Posterior vena cava (tissue), 2 donors: ENCODE results near the gene ALDH4A1. TPM values are rescaled to one million over a fixed set of nuclear protein-coding genes. Genes with fewer than 3 reads are reported as not detected.
"Not testable (repeated sequence)": the region's sequence is repeated elsewhere in the genome, so short reads cannot be mapped to it uniquely, and the experiment has no call there.

ENCODE experiments used
- DNase-seq: peaks from one replicate; pipeline ENCODE4 v3.0.0-alpha.2; 2020; ENCODE audit warnings: low spot score
- intact Hi-C, 2 donors: fragments of 100-400 bp; cut with DNase I; formaldehyde crosslinking; loops; one replicate each; pipeline versions ENCODE4 v1.14.1 to v1.14.2; 2022 to 2023
- total RNA-seq, 2 donors: library from RNA; stranded (reverse); fragmentation: NEBNext Ultra II Directional; extraction: Animal tissue kit (Norgen Biotek cat#: 25700); gene quantifications; one replicate each; pipeline ENCODE4 v1.2.1, GENCODE V29; 2021
- donor health status: DM: yes; HTN: yes; CAD: no.
- donor health status: DM: yes; HTN: yes; CAD: no.

The ALDH4A1 gene
- total RNA-seq, 2 donors from 2014 or later: 8.5 to 17.0 TPM

DNA sequence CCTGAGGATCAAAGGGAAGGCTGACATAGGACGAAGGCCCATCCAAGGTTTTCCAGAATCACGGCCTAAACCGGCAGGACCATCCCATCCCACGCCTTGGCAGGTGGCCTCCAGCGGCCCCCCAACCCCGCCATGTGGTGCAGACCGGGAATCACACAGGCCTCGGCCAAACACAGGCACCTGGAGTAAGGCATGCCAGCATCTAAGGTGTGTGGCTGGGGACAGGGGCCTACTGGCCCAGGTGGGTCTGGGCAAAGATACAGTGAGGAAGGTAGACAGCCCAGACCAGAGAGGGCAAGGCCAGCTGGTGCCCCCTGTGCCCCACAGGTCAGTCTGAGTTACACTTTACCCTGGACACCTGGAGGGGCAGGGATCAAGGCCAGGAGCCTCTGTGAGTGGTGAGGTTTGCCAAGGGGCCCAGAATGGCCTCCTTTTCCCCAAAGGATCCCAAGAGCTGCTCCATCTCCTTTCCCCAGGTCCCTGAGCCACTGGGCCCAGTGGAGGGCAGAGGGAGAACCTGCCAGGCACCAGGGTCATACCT is 30.2 kb downstream of the ALDH4A1 start:
- no peak for DNase-seq
- intact Hi-C loops: loop anchor here (5.0 kb wide), 1 partner anchor 275 kb away; no protein-coding TSS in a partner anchor

GRCh38 chr1:18871401-18872070 is 30.8 kb downstream of the ALDH4A1 start:
- intact Hi-C loops: loop anchor here (5.0 kb wide), 1 partner anchor 274 kb away; no protein-coding TSS in a partner anchor
- no peak for DNase-seq

DNA sequence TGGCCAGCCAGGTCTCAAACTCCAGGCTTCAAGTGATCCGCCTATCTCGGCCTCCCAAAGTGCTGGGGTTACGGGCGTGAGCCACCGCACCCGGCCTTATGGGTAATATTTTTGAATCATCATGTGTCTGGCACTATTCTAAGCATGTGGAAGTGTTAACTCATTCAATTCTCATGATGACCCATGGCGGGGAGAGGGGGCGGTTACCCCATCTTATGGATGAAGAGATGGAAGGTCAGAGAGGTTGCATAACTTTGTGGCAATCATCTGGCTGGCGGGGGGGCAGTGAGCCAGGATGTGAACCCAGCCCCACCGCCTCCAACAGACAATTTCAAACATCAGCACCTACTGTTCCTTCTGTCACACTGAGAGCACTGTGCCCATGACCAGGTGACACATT is 31.4 kb downstream of the ALDH4A1 start:
- intact Hi-C loops: loop anchor here (5.0 kb wide), 1 partner anchor 274 kb away; no protein-coding TSS in a partner anchor
- DNase-seq: no peak

GRCh38 chr1:18870595-18870865 is 31.8 kb downstream of the ALDH4A1 start:
- not testable (repeated sequence) for DNase-seq
- intact Hi-C loops: loop anchor here (5.0 kb wide), 1 partner anchor 273 kb away; no protein-coding TSS in a partner anchor

DNA sequence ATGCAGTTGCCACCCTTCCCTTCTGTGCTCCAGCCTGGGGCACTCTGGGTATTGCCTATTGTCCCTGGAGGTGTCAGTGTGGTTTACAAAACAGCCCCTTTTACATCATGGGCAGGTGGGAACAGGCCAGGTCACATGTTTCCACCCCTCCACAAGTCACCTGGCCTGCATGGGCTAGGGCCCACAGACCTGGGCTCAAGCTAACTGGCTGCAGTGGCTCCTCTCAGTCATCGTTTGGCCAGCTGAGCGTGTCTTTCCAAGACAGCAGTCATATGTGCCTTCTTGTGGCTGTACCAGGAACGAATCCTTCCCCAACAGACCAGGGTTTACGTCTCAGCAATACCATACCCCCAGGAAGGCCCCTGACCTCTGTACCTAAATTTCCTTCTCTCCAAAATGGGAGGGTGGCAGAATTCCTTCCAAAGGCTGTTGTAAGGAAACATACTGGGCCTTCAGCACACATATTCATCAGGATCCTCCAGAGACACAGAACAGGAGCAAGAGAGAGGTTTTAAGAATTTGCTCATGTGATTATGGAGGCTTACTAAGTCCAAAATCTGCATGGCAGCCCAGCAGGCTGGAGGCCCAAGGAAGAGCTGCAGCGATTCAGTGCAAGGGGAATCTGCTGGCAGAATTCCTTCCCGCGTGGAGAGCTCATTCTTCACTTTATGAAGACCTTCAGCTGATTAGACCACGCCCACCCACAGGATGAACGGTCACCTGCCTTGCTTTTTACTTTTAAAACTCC is 32.3 kb downstream of the ALDH4A1 start:
- DNase-seq: no peak
- intact Hi-C loops: loop anchor here (5.0 kb wide), 1 partner anchor 273 kb away; no protein-coding TSS in a partner anchor

GRCh38 chr1:18868801-18869424 is 33.4 kb downstream of the ALDH4A1 start:
- no peak for DNase-seq
- intact Hi-C loops: no loop called here

DNA sequence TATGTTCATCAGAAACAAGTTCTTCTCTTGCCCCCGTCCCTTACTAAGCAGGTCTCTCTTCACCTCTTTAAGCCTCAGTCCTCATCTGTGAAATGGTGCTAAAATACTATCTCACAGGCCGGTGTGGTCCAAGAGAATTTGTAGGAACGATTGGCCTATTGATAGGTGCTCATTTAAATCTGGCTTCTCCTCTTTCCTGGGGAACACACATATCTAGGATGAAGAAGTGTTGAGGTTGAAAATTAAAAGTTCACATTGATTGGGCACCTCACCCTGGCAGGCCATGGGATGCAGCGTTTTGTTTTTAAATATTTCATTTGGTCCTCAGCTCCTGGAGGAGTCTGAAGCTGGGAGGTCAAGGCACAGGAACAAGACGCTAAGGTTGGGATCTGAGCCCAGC is 34.0 kb downstream of the ALDH4A1 start:
- intact Hi-C loops: no loop called here
- no peak for DNase-seq

DNA sequence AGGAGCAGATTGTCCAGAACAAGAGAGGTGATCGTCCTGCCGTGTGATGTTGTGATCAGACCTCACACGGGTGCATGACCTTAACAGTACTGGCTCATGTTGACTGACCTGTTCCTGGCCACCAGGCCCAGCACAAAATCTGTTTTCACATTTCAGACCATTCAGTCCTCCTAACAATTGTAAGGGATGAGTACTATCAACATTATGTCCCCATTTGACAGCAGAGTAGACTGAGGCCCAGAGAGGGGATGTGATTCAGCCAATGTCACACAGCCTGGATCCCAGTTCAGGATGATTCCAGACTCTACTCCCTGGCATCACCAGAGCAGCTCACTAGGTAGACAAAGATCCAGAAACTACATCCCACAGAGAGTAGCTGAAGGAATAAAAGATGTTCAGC is 35.5 kb downstream of the ALDH4A1 start:
- intact Hi-C loops: no loop called here
- no peak for DNase-seq

GRCh38 chr1:18866314-18866713 is 36.0 kb downstream of the ALDH4A1 start:
- intact Hi-C loops: no loop called here
- no peak for DNase-seq

DNA sequence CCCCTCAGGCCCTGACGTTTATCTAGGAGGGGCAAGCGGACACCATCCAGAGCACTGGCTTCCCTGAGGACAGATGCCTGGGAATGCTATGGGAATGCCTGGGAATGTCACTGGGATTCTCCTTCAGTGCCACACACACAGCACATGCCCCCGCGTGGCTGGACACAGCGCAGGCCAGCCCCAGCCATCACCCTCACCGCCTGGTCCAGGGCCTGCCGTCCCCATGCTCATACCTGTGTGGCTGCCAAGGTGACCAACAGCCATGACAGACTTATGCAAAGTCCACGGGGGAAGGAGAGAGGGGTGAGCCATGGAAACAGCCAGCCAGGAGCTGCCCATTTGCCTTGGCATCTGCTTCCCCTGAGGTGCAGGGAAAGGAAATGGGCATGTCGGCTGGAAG is 37.2 kb downstream of the ALDH4A1 start:
- no peak for DNase-seq
- intact Hi-C loops: no loop called here

DNA sequence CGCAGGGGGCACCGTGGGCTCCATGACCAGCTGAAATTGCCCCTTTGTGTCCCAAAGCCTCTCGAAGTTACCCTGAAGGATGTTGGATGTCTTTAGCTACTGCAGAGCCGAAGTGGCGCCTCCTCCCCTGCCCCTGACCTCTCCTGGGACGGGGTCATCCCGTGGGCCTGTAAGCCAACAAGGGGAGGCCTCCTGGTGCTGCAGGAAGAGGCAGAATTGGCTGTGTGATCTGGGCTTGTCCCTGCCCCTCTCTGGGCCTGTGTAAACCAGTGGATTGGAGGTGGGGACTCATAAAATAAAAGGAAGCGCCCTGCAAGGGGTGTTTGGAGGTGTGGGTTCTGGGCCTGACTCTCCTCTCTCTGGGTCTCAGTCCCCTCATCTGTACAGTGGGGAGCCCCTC is 40.8 kb downstream of the ALDH4A1 start:
- DNase-seq: no peak
- intact Hi-C loops: no loop called here

DNA sequence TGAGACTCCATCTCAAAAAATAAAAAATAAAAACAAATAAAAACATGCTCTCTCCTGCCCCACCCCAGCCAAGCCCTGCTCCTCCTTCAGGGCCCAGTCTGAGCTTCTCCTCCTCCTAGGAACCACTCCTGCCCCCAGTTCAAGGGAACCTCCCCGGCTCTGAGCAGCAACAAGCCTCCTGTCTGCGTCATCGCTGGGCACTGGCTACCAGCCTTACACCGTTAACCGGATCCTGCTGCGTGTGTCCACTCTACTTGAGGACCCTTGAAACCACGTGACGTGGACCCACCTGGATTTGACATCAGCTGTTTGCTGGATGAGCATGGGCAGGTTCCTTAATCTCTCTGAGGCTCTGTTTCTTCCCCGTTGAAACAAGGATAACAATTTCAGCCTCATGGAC is 41.3 kb downstream of the ALDH4A1 start:
- no peak for DNase-seq
- intact Hi-C loops: no loop called here

GRCh38 chr1:18859560-18859959 is 42.8 kb downstream of the ALDH4A1 start, which contains the start of gene TAS1R2:
Gene TAS1R2, minus strand, starts transcription at chr1:18859660. Its CDS starts 0 bp downstream, at chr1:18859660.
- no peak for DNase-seq
- intact Hi-C loops: loop anchor here in 1 of 2 donors (5.0 kb wide), 1 partner anchor 1208 kb away; no protein-coding TSS in a partner anchor

GRCh38 chr1:18858070-18858688 is 44.2 kb downstream of the ALDH4A1 start:
- no peak for DNase-seq
- intact Hi-C loops: loop anchor here in 1 of 2 donors (5.0 kb wide), 1 partner anchor 1209 kb away; no protein-coding TSS in a partner anchor

GRCh38 chr1:18856435-18856834 is 45.9 kb downstream of the ALDH4A1 start:
- intact Hi-C loops: loop anchor here in 1 of 2 donors (5.0 kb wide), 1 partner anchor 1211 kb away; no protein-coding TSS in a partner anchor
- DNase-seq: no peak

DNA sequence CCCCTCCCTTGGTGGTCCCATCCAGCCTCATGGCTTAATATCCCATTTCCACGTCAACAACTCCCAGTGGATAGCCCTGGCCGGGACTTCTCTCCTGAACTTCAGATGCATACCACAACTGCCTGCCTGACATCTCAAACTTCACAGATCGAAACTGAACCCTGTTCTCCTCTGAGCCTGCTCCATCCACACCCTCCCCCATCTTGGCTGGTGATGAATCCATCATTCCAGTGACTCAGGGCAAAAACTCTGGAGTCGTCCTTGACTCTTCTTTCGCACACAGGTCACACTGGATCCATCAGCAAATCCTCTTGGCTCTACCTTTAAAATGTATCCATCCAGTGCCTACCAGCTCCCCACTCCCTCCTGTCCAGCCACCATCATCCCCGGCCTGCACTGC is 46.8 kb downstream of the ALDH4A1 start:
- intact Hi-C loops: loop anchor here in 1 of 2 donors (5.0 kb wide), 1 partner anchor 1212 kb away; no protein-coding TSS in a partner anchor

DNA sequence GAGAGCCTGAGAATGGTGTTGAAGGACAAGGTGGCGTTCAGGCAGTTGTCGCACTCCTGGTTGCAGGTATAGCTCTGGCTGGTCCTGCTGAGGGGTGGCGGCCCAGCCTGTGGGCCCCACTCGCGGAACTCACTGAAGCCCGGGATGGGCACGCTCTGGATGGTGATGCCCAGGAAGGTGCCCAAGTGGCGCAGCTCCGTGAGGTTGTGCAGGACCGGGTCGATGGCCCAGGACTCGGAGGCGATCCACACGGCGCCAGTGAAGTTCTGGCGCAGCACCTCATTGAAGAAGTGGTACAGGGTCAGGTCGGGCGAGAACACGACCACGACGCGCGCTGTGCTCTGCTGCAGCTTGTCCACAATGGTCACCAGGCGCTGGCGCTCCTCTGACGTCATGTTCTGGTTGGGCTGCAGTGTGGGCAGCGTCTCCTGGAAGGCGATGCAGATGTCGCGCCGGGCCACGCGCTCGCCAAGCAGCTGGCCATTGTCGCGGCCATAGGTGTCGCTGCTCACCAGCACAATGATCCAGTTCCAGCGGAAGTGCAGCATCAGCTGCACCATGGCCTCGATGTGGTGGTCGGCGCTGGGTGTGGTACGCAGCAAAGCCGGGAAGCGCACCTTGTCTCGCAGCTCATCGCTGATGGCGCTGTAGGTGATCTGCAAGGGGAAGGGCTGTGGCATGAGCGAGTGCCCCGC is 47.9 kb downstream of the ALDH4A1 start:
- intact Hi-C loops: loop anchor here in 1 of 2 donors (5.0 kb wide), 1 partner anchor 1213 kb away; no protein-coding TSS in a partner anchor
- DNase-seq: no peak

More for the DNA sequence above, 46.8 kb downstream of the ALDH4A1 start:
- no peak for DNase-seq

DNA sequence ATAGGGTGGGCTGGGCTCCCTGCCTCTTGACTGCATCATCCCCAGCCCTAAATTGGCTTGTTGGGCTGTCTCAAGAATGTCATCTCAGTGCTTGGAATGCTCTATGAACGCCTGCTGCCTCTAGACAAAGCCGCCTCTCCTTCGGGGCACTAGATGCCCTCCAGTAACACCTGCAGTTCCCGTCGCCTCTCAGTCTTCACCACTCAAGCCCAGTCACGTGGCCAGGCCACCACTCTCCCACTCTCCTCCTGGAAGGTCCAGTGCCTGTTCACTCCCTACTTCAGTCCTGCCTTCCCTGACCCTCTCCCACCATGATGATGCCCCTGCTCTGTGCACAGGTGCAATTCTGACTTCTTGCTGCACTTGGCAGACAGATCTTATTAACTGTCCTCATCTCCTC is 49.9 kb downstream of the ALDH4A1 start:
- DNase-seq: no peak
- intact Hi-C loops: no loop called here
